ENCODE data around the gene SELENOI.
"Not testable (repeated sequence)": the region's sequence is repeated elsewhere in the genome, so short reads cannot be mapped to it uniquely, and the experiment has no call there.

The SELENOI gene

GRCh38 chr2:26359886-26360473 lies 14.0 kb downstream of the SELENOI start:
- DNase-seq: peak; percentile 8

DNA sequence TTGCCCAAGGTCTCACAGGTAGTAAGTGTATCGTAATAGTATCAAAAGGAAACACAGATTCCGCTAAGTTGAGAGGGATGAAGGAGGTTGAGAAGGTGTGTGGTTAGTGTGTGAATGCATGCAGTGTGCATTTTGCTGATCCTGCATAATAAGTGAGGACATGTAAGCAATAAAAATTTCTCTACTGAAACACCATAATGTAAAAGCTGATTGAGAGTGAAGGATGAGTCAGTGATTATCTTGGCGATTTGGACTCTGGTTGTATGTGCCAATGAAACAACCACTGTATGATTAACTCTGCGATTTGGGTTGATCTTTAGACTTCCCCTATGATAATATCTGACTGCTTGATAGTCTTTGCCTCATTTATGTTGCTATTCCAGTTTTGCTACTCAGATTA lies 17.4 kb downstream of the SELENOI start:
- DNase-seq: peak; percentile 1

DNA sequence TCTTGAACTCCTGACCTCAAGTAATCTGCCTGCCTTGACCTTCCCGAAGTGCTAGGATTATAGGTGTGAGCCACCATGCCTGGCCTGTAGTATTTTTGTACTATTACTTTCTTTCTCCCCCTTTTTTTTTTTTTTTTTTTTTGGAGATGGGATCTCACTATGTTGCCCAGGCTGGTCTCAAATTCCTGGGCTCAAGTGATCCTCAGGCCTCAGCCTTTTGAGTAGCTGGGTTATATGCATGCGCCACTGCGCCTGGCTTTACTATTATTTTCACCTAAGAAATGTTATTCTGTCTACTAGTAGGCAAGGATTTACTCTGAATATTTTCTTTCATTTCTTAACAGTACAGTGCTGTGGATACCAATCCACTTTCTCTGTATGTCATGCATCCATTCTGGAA lies 18.0 kb downstream of the SELENOI start:
- no peak for DNase-seq

DNA sequence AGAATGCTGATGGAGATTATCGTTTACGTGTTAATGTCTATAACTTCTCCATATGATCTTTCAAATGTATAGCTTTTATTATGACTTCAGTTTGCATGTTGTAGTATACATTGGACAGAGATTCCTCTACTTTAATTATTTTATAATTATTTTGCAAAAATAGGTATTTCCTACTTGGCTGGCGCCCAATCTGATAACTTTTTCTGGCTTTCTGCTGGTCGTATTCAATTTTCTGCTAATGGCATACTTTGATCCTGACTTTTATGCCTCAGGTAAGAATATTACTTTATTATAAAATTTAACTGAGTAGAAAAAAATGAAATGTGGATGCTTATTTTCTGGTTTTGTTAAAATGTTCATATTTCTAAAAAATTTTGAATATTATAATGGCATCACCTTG lies 18.7 kb downstream of the SELENOI start:
- no peak for DNase-seq

GRCh38 chr2:26366957-26367356 lies 21.0 kb downstream of the SELENOI start:
- DNase-seq: no peak

DNA sequence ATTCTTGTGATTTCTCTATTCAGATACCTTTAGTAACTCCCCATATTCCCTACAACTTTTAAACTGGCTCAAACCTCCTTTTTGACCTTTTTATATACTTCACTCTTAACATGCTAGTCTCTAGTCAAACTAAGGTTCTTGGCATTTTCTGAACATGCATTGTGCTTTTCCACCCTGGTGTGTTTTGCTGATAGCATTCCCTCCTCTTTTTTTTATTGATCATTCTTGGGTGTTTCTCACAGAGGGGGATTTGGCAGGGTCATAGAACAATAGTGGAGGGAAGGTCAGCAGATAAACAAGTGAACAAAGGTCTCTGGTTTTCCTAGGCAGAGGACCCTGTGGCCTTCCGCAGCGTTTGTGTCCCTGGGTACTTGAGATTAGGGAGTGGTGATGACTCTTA lies 23.7 kb downstream of the SELENOI start:
- DNase-seq: not testable (repeated sequence)

GRCh38 chr2:26370909-26371308 lies 25.0 kb downstream of the SELENOI start:
- not testable (repeated sequence) for DNase-seq

DNA sequence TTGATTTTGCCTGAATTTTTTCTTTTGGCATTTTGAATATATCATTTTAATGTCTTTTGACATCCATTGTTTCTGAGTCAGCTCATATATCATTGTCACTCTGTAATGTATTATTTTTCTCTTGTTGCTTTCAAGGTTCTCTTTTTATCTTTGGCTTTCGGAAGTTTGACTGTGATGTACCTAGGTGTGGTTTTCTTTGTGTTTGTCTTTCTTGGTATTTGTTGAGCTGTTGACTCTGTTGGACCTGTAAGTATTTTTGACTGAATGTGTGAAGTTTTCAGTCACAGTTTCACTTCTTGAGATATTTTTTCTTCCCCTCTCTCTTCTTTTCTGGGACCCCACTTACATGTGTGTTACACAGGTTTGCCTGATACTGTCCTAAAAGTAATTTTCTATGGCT lies 30.9 kb downstream of the SELENOI start:
- DNase-seq: no peak

- DNase-seq: no peak
These were observed 34.3 kb downstream of the SELENOI start for GRCh38 chr2:26380281-26380680.

DNA sequence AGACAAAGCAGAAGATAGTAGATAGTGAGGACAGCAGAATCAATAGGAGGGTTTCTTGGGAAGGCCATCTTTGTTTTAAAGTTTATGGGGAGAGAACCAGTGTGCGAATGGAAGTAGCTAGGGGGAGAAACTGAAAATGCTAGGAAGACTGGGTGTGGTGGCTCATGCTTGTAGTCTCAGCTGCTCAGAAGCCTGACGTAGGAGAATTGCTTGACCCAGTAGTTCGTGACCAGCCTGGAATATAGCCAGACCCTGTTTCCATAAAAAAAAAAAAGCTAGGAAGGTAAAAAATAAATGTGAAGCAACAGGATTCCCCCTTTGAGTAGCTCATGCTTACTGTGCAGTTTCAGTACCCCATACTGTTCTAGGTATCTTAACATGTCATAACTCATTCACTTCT lies 36.6 kb downstream of the SELENOI start:
- DNase-seq: no peak

GRCh38 chr2:26384183-26384582 lies 38.2 kb downstream of the SELENOI start:
- no peak for DNase-seq

DNA sequence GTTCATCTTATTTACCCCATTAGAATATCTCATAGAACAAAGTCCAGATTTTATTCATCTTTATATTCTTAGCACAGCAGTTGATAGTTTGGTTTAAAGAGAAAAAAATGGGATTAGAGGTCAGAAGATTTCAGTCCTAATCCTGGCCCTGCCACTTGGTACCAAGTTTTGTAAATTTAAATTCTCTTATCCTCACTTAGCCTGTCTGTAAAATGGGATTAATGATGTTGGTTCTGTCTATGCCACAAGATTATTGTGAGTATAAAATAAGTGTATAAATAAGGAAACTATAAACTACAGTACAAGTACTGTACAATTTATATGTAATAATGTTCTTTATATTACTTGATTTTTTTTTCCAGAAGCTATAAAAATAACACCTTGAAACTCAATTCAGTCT lies 38.7 kb downstream of the SELENOI start:
- DNase-seq: no peak

DNA sequence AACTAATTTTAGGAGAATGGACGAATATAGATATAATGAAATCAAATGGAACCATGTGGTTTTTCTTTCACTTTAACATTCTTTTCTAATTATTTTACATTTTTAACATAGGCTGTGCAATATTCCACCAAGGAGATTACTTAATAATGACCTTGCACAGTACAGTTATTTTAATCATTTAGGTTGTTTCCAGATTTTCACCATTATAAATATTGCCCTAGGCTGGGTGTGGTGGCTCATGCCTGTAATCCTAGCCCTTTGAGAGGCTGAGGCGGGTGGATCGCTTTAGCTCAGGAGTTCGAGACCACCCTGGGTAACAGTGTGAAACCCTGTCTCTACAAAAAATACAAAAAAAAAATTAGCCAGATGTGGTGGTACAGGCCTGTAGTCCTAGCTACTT lies 41.2 kb downstream of the SELENOI start:
- no peak for DNase-seq

DNA sequence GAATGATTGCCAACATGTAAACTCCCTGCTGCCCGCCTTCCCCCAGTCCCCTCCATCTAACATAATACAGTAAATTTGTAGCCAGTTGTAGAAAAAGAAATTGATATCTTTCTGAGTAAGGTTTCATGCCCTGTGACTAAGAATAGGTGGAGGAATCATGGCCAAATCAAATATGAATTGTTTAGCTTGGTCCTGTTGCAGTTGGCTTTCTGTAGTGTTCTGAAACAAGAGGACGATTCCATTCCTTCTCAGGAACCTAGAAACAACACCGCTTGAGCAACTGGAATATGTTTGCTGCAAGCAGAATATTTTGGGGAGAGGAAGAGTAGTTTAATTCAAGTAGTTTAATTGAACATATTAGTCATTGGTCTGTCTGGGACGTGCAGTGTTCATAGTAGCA lies 48.8 kb downstream of the SELENOI start:
- no peak for DNase-seq

GRCh38 chr2:26395394-26395793 lies 49.5 kb downstream of the SELENOI start:
- DNase-seq: no peak

DNA sequence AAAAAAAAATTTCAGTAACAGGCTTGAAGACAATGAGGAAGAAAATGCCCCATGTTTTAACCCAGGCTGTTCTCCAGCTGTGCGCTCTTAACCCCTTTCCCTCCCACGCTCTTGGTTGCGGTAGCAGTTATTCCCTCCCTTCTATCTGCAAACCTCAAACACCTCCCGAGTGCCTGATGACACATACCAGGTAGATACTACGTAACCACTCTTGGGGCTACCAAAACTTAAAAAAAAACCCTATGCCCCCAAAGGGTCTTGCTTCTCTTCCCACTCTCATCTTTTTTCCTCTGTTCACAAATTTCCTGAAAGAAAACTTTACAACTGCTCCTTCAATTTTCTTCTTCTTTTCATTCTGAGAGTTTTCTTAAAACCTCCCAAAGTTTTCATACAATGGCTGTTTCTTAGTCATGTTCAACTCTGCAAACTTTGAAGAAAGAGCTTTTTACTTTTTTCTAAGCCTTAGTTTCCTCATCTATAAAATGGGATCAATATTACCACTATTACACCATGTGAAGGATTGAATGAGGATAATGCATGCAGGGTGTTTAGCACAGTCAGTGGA lies 50.9 kb downstream of the SELENOI start:
- DNase-seq: no peak

- peak; percentile 8 for DNase-seq
These were observed 53.9 kb downstream of the SELENOI start for GRCh38 chr2:26399771-26400376.

DNA sequence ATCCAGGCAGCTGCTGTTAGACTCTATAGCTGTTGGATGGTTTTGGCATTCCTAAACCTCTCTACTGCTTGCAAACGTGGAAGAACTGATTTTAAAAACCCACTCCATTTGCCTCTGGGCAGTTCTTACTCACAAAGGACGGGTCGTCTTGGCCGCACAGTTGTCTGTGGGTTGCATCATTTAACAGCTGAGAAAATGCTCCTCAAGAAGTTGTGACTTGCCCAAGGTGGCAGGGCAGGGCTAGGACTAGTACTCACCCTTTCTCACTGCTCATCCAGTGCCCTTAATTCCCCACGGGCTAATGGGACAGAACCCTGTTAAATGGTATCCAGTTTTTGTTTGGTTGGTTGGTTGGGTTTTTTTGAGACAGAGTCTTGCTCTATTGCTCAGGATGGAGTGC lies 54.8 kb downstream of the SELENOI start:
- no peak for DNase-seq

- peak; percentile 91 for DNase-seq
These were observed 56.0 kb downstream of the SELENOI start, which contains the start of gene DRC1 for GRCh38 chr2:26401739-26402541. TSS of gene DRC1 (plus strand) at chr2:26401920. CDS start at chr2:26401990, 70 bp downstream.

GRCh38 chr2:26407526-26407925 lies 61.6 kb downstream of the SELENOI start:
- DNase-seq: no peak

GRCh38 chr2:26409785-26410184 lies 63.8 kb downstream of the SELENOI start:
- no peak for DNase-seq

- DNase-seq: no peak
These were observed 64.9 kb downstream of the SELENOI start for GRCh38 chr2:26410764-26411243.

- no peak for DNase-seq
These were observed 65.5 kb downstream of the SELENOI start for GRCh38 chr2:26411419-26411818.

Measured in DMS53 (cell line).